Upper lobe of right lung (tissue), 1 donor: ENCODE measurements around the gene DOCK6. TPM values are rescaled to one million over a fixed set of nuclear protein-coding genes. Genes with fewer than 3 reads are reported as not detected.

Experiments used
- ATAC-seq: fragments of 200-7000 bp; cut with Tn5 transposase; one replicate; pipeline ENCODE4 v1.9.1; 2020; ENCODE audit warnings: mild to moderate bottlenecking, moderate library complexity
- DNase-seq: peaks from one replicate; pipeline ENCODE4 v3.0.0-alpha.2; 2020
- H3K27ac ChIP-seq: fragments of 200-600 bp; one replicate; pipeline ENCODE4 v1.8.0; 2022
- H3K27me3 ChIP-seq: fragments of 200-600 bp; one replicate; pipeline ENCODE4 v1.8.0; 2022; ENCODE audit warnings: mild to moderate bottlenecking
- H3K36me3 ChIP-seq: fragments of 200-600 bp; one replicate; pipeline ENCODE4 v1.8.0; 2022
- H3K4me1 ChIP-seq: fragments of 200-600 bp; one replicate; pipeline ENCODE4 v1.8.0; 2022
- H3K4me3 ChIP-seq: fragments of 200-600 bp; one replicate; pipeline ENCODE4 v1.8.0; 2022; ENCODE audit warnings: mild to moderate bottlenecking
- H3K9me3 ChIP-seq: fragments of 200-600 bp; one replicate; pipeline ENCODE4 v1.8.0; 2022
- CTCF ChIP-seq: fragments of 200-600 bp; IDR thresholded peaks from one replicate; pipeline ENCODE4 v1.8.0; 2022; ENCODE audit warnings: antibody characterized with exemption
- intact Hi-C: fragments of 100-400 bp; cut with DNase I; formaldehyde crosslinking; loops from one replicate; pipeline ENCODE4 v1.11.0; 2022
- total RNA-seq: library from RNA; stranded (reverse); fragmentation: NEBNext Ultra II Directional; extraction: Animal tissue kit (Norgen Biotek cat#: 25700); gene quantifications from one replicate; pipeline ENCODE4 v1.2.1, GENCODE V29; 2021
- donor health status: DM: no; HTN: yes; CAD: no; lungs with severe emphysema.

Gene DOCK6
- total RNA-seq, 1 donor from 2014 or later, result 138 TPM

GRCh38 chr19:11299946-11300810 is 37.9 kb upstream of the DOCK6 start:
- no peaks in the 10 kb centered on the region for H3K27me3 ChIP-seq
- intact Hi-C loops, result no loop called here
- H3K27ac ChIP-seq, result no peak overlapping the region
- H3K4me1 ChIP-seq, result no peaks in the 10 kb centered on the region
- DNase-seq (no peak), ATAC-seq (peak; percentile 54)
- no peak overlapping the region for H3K4me3 ChIP-seq
- no peaks in the 10 kb centered on the region for H3K36me3 ChIP-seq
- no peak for TF ChIP-seq CTCF
- no peaks in the 10 kb centered on the region for H3K9me3 ChIP-seq

- DNase-seq (no peak), ATAC-seq (no peak)
- no peak for TF ChIP-seq CTCF
- no peak overlapping the region for H3K27ac ChIP-seq
- H3K9me3 ChIP-seq, result no peaks in the 10 kb centered on the region
- no peaks in the 10 kb centered on the region for H3K36me3 ChIP-seq
- intact Hi-C loops, result no loop called here
- no peaks in the 10 kb centered on the region for H3K27me3 ChIP-seq
- peaks cover 5% of the 10 kb centered on the region for H3K4me1 ChIP-seq
- no peak overlapping the region for H3K4me3 ChIP-seq
Measured at GRCh38 chr19:11296264-11296663, 33.9 kb upstream of the DOCK6 start.

- Histone ChIP-seq H3K27me3 (no peaks in the 10 kb centered on the region), H3K4me1 (peaks cover 5% of the 10 kb centered on the region), H3K36me3 (no peaks in the 10 kb centered on the region), H3K27ac (no peak within 1 kb of the TSS), H3K4me3 (no peak within 1 kb of the TSS), H3K9me3 (no peaks in the 10 kb centered on the region)
- DNase-seq, result no peak
- no peak for ATAC-seq
- intact Hi-C loops, result no loop called here
- no peak for TF ChIP-seq CTCF
Measured at GRCh38 chr19:11295665-11296245, 33.4 kb upstream of the DOCK6 start, which contains the start of gene TSPAN16. Gene TSPAN16 (plus strand): TSS chr19:11296160. CDS start chr19:11296298, 138 bp downstream.

GRCh38 chr19:11295180-11295579 is 32.9 kb upstream of the DOCK6 start:
- no peaks in the 10 kb centered on the region for H3K27me3 ChIP-seq
- DNase-seq (no peak), ATAC-seq (no peak)
- H3K9me3 ChIP-seq, result no peaks in the 10 kb centered on the region
- H3K27ac ChIP-seq, result no peak overlapping the region
- no peak overlapping the region for H3K4me3 ChIP-seq
- TF ChIP-seq CTCF, result no peak
- intact Hi-C loops, result no loop called here
- H3K4me1 ChIP-seq, result peaks cover 5% of the 10 kb centered on the region
- H3K36me3 ChIP-seq, result no peaks in the 10 kb centered on the region

GRCh38 chr19:11293433-11294389 is 31.4 kb upstream of the DOCK6 start:
- TF ChIP-seq CTCF, result peak; percentile 96
- Histone ChIP-seq H3K9me3 (no peaks in the 10 kb centered on the region), H3K27ac (peak overlapping the region; percentile 51), H3K36me3 (no peaks in the 10 kb centered on the region), H3K27me3 (no peaks in the 10 kb centered on the region), H3K4me1 (peaks cover 5% of the 10 kb centered on the region), H3K4me3 (no peak overlapping the region)
- intact Hi-C loops, result no loop called here
- ATAC-seq, result peak; percentile 99
- DNase-seq, result peak; percentile 98
